Testis (tissue), 3 donors: Measurements from ENCODE around the gene LAMB2. TPM values are rescaled to one million over a fixed set of nuclear protein-coding genes. Genes with fewer than 3 reads are reported as not detected.
A peak's percentile ranks its signal among the peaks of the same experiment; 100 is the strongest.

ENCODE experiments used
- DNase-seq: peaks from one replicate; pipeline ENCODE4 v3.0.0-alpha.2; 2019
- H3K27ac ChIP-seq, 2 donors: fragments of 200-600 bp; sonication (generic); one replicate each; pipeline ENCODE4 v1.5.1; 2019
- H3K27me3 ChIP-seq: fragments of 200-600 bp; sonication (generic); one replicate; pipeline ENCODE4 v1.5.1; 2019
- H3K36me3 ChIP-seq: fragments of 200-600 bp; sonication (generic); one replicate; pipeline ENCODE4 v1.5.1; 2017; ENCODE audit warnings: low read depth; ENCODE audit errors: missing control alignments
- H3K4me1 ChIP-seq: fragments of 200-600 bp; sonication (generic); one replicate; pipeline ENCODE4 v1.5.1; 2019
- H3K4me3 ChIP-seq, 2 donors: fragments of 200-600 bp; sonication (generic); one replicate each; pipeline ENCODE4 v1.5.1; 2017 to 2019
- H3K9me3 ChIP-seq: fragments of 200-600 bp; sonication (generic); one replicate; pipeline ENCODE4 v1.5.1; 2017
- POLR2A ChIP-seq: fragments of 450-650 bp; IDR thresholded peaks from one replicate; pipeline ENCODE4 v1.6.1; 2017; ENCODE audit warnings: antibody characterized with exemption, mild to moderate bottlenecking, moderate library complexity
- WGBS, 2 donors: methylation state at CpG; one replicate each; pipeline ENCODE4 v1.1.5; 2018; 5-methylcytosine and 5-hydroxymethylcytosine counted together
- intact Hi-C: fragments of 100-400 bp; cut with DNase I; formaldehyde crosslinking; loops from one replicate; pipeline ENCODE4 v1.15.1; 2023; ENCODE audit warnings: low total_unique reads
- polyA plus RNA-seq: library from polyadenylated mRNA; stranded (reverse); fragments of 350-450 nt; fragmentation: Illumina TruSeq; extraction: RNeasy Lipid Tissue Mini Kit (QIAGEN cat#74804); gene quantifications from one replicate; pipeline ENCODE4 v1.2.3, GENCODE V29; 2014; ENCODE audit warnings: low read depth, low replicate concordance; ENCODE audit not compliant: insufficient read depth
- total RNA-seq, 2 donors: library from RNA; depleted of rRNA; stranded (reverse); fragments of >200 nt; gene quantifications; one replicate each; pipeline ENCODE4 v1.2.3, GENCODE V29; 2016
- TF ChIP-seq, protein P1 (sequence below), 3 experiments: fragments of 450-650 bp in 2 of 3; fragments of 200-600 bp in 1 of 3; sonication (generic) in 1 of 3; IDR thresholded peaks; one replicate each; pipeline ENCODE4 v1.5.1; 2016 to 2019; ENCODE audit warnings: antibody characterized with exemption in 3 of 3, mild to moderate bottlenecking in 2 of 3, moderate library complexity in 1 of 3

LAMB2 gene
- total and polyA plus RNA-seq, 3 donors from 2014 or later: 276 to 503 (median 336) TPM

DNA sequence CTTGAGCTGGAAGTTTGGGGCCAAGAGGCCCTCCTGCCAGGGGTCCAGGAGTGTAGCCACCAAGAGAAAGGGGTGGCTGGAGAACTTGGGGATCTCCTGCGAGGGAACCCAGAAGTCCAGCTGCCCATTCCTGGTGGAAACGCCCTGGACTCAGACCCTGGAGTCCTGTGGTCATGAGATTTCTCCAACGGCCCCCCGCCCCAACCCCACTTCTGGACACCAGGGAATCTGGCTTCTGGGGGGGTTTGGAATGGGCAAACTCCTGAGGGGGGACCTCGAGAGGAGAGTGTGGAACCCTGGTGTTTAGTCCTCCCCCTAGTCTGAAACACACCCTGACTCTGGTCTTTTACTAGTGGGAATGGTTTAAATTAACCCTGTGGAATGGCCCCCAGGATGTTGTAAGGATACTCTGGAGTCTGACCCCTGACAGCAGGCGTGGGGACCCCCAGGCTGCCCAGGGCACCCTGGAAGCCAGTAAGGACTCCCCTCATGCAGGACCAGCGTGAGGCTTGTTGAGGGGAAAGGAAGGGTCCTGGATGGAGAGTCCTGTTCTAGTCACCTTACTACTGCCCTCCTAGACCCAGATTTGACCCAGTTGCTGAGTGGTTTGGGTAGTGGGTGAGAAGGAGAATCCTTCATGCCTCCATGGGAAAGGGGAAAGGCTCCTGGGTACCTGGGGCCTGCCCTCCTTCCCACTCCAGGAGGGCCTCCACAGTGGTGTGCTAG is 39.1 kb upstream of the LAMB2 start:
- no peak for TF ChIP-seq POLR2A
- TF ChIP-seq, protein P1, sequence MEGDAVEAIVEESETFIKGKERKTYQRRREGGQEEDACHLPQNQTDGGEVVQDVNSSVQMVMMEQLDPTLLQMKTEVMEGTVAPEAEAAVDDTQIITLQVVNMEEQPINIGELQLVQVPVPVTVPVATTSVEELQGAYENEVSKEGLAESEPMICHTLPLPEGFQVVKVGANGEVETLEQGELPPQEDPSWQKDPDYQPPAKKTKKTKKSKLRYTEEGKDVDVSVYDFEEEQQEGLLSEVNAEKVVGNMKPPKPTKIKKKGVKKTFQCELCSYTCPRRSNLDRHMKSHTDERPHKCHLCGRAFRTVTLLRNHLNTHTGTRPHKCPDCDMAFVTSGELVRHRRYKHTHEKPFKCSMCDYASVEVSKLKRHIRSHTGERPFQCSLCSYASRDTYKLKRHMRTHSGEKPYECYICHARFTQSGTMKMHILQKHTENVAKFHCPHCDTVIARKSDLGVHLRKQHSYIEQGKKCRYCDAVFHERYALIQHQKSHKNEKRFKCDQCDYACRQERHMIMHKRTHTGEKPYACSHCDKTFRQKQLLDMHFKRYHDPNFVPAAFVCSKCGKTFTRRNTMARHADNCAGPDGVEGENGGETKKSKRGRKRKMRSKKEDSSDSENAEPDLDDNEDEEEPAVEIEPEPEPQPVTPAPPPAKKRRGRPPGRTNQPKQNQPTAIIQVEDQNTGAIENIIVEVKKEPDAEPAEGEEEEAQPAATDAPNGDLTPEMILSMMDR (IDR thresholded peaks at IDR 0.05): no peak
- DNase-seq: no peak
- H3K4me3 ChIP-seq: peak overlapping the region; percentile 80 to 87
- H3K36me3 ChIP-seq: no peaks in the 10 kb centered on the region
- peak overlapping the region; percentile 78 to 90 for H3K27ac ChIP-seq
- H3K27me3 ChIP-seq: no peaks in the 10 kb centered on the region
- WGBS, 2 donors: 10 to 12% methylated on average over 6 to 7 of the region's 7 CpGs
- intact Hi-C loops: loop anchor here (10.0 kb wide), 1 partner anchor 283 kb away; no protein-coding TSS in a partner anchor
- no peaks in the 10 kb centered on the region for H3K9me3 ChIP-seq
- peaks cover 34% of the 10 kb centered on the region for H3K4me1 ChIP-seq

DNA sequence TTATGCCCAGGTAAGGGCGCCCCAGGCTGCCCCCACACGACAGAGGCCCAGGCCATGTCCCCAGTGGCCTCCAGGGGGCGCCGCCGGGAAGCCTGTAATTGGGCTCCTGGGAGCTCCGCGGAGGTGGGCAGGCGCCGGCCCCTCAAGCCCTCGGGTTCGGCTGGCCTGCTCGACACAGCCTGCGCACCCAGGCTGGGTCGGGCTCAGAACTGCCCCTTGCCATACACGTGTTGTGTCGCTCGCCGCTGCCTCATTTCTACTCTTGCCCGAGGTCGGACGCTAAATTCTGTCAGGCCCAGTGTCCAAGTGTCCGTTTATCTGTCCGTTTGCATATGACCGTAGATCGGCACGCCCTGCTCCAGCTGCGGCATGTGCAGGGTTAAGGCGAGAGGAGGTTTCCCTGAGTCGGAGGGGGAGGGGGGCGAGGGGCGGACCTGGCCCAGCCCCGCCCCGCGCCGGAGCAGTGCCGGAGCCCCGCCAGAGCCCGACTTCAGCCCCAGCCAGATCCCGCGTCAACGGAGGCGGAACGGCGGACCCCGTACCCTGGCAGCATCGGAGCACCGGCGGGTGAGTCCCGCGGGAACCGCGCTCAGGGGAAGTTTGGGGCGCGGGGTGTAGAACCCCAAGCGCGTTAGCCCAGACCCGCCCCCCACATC is 38.4 kb upstream of the LAMB2 start, which contains the start of gene KLHDC8B:
KLHDC8B (plus strand) TSS at position 480 of the 656 bp plus-strand sequence. CDS start 1,172 bp downstream, outside the sequence.
- intact Hi-C loops: loop anchor here (10.0 kb wide), 1 partner anchor 284 kb away; no protein-coding TSS in a partner anchor
- Histone ChIP-seq H3K27me3 (no peaks in the 10 kb centered on the region), H3K9me3 (no peaks in the 10 kb centered on the region), H3K36me3 (no peaks in the 10 kb centered on the region), H3K27ac (peak within 1 kb of the TSS; percentile 78 to 90), H3K4me3 (peak within 1 kb of the TSS; percentile 80 to 87), H3K4me1 (peaks cover 40% of the 10 kb centered on the region)
- DNase-seq: peak; percentile 91
- 0 to 1% methylated on average over 27 to 57 of the region's 57 CpGs for WGBS, 2 donors
- no peak for TF ChIP-seq POLR2A
- TF ChIP-seq, protein P1 (IDR thresholded peaks at IDR 0.05): peak; percentile 91 to 96 (median 95)

DNA sequence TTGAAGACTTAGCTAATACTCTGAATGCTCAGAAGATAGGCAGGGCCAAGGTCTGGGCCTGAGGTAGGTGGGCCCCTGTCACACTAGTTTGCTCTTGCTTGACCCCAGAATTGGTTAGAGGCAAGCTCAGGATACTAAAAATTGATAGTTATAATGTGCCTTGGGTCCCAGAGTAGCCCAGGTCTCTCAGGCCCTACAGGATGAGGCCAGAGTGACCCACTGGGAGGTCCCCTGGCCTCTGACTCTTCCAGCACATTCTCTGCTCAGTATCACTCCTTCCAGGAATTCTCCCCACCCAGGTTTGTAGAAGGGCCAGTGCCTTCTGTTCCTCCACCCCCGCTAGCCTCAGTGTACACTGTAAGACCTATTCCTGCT is 37.9 kb upstream of the LAMB2 start:
- 0 to 17% methylated on average over 1 of the region's 1 CpG for WGBS, 2 donors
- peaks cover 40% of the 10 kb centered on the region for H3K4me1 ChIP-seq
- no peaks in the 10 kb centered on the region for H3K36me3 ChIP-seq
- no peak for TF ChIP-seq POLR2A
- TF ChIP-seq, protein P1 (IDR thresholded peaks at IDR 0.05): no peak
- H3K27ac ChIP-seq: peak overlapping the region; percentile 78 to 90
- H3K9me3 ChIP-seq: no peaks in the 10 kb centered on the region
- intact Hi-C loops: loop anchor here (10.0 kb wide), 1 partner anchor 284 kb away; no protein-coding TSS in a partner anchor
- no peak for DNase-seq
- no peaks in the 10 kb centered on the region for H3K27me3 ChIP-seq
- H3K4me3 ChIP-seq: peak overlapping the region; percentile 80 to 87

DNA sequence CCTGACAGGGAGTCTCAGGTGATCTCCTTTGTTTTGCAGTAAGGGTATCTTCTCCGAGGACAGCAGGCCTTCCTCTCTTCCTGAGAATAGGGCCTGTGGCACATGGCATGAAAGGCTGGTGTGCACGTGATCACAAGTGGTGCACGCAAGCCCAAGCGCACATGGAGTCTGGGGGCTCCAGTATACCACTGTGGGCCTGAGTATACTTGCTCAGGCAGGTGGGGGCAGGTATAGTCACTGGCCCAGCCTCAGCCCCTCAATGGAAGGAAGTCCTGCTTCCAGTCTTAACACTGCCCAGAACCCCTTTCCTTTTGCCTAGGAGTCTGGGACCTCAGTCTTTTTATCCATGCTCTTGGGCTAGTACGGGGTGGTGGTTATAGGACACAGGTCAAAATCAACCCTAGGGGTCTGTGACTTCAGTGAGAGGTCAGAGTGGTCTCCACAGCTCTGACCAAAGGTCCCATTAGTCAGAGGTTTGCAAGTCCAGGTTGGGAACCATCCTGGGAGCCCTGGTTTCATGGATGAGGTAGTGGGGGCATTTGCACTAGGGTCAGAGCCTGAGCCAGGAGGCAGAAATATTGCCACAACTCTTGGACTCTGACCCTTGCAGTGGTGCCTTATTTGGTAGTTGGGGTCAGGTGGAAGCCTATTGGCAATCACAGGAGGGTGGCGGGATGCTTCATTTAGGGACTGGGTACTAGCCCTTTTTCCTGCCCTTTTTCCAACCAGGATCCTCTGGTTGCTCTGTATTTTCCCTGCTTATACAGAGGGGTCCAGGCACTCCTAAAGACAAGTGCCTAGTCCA is 34.1 kb upstream of the LAMB2 start:
- H3K4me3 ChIP-seq: no peak overlapping the region
- no peak for DNase-seq
- H3K9me3 ChIP-seq: no peaks in the 10 kb centered on the region
- intact Hi-C loops: no loop called here
- H3K4me1 ChIP-seq: peaks cover 22% of the 10 kb centered on the region
- 58 to 86% methylated on average over 2 to 6 of the region's 6 CpGs for WGBS, 2 donors
- no peak overlapping the region for H3K27ac ChIP-seq
- no peaks in the 10 kb centered on the region for H3K36me3 ChIP-seq
- TF ChIP-seq, protein P1 (IDR thresholded peaks at IDR 0.05): no peak
- TF ChIP-seq POLR2A: no peak
- no peaks in the 10 kb centered on the region for H3K27me3 ChIP-seq
